ENCODE results near the gene MTCL1. TPM values are rescaled to one million over a fixed set of nuclear protein-coding genes. Genes with fewer than 3 reads are reported as not detected.

Gene MTCL1
- total and polyA plus RNA-seq, 2 of the 8 experiments (the other 6 are each of a cell fraction or from before 2014, with no cell fraction given), result 16.6 to 60.8 TPM

- no peak for TF ChIP-seq CTCF (IDR thresholded peaks at IDR 0.05; ENCODE audit: control extremely low read depth in 1 of 3, insufficient read depth in 1 of 3, low read depth in 1 of 3, low read length in 3 of 3)
Observed at GRCh38 chr18:8868276-8868675, 162.9 kb downstream of the MTCL1 start (continued).
